Kidney capillary endothelial cell (primary cell): ENCODE data around the gene CPPED1.

ENCODE experiments used
- DNase-seq: peaks from one replicate; pipeline ENCODE4 v3.0.0-alpha.2; 2018; ENCODE audit warnings: low spot score

CPPED1 gene

DNA sequence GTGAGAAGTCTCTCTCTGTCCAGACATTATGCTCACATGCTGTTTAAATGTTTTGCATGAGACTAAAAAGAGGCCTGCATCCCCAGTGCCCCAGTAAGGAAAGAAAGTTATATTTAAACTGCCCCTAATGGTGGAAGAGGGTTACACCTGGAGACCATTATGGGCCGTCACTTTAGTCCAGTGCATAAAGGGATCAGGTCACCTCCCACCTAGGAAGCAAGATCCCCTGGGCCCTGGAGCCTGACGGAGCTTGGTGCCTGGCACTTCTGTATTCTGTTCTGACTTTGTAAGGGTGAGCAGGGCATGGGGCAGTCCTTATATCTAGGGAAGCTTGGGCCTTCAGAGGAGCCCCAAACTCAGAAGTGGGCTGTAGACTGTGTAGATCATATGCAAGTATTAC is 67.9 kb downstream of the CPPED1 start:
- DNase-seq = no peak

DNA sequence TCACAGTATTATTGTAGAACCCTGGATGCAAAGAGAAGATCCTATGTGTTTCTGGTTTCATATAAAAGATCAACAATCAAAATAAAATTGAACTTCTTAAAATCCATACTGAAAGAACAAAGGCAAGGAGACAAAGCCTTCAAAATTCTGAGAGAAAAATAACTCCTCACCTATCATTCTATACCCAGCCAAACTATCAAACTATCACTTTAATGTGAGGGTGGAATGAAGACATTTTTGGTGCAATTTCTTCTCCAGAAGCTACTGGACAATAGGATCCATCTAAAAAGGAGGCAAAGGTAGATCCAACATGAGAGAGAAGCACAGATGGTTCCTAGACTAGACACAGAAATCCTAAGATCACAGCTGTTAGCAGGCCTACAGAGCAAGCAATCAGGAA is 71.1 kb downstream of the CPPED1 start:
- no peak for DNase-seq

DNA sequence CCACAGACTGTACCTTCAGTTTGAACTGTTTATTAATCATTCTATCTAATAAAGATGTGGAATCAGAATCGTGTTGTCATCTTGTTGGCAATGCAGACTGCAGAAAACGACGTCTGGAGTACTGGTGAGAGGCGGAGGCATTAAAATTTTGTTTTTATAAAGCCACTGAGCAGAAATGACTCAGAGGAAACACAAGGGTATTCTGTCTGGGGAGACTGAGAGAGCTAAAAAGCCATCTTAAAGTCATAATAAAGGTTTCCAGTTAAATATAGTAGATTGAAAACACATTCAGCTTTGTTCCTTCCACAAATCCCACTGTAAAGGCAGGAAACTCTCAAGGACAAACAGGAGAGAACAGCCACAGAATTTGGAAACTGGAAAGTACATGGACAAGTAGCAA is 74.2 kb downstream of the CPPED1 start:
- DNase-seq = peak; percentile 29

- no peak for DNase-seq
These were observed 75.2 kb downstream of the CPPED1 start for GRCh38 chr16:12728469-12728868.

- no peak for DNase-seq
These were observed 79.5 kb downstream of the CPPED1 start for GRCh38 chr16:12724226-12724625.

GRCh38 chr16:12723681-12724080 is 80.0 kb downstream of the CPPED1 start:
- DNase-seq = no peak

DNA sequence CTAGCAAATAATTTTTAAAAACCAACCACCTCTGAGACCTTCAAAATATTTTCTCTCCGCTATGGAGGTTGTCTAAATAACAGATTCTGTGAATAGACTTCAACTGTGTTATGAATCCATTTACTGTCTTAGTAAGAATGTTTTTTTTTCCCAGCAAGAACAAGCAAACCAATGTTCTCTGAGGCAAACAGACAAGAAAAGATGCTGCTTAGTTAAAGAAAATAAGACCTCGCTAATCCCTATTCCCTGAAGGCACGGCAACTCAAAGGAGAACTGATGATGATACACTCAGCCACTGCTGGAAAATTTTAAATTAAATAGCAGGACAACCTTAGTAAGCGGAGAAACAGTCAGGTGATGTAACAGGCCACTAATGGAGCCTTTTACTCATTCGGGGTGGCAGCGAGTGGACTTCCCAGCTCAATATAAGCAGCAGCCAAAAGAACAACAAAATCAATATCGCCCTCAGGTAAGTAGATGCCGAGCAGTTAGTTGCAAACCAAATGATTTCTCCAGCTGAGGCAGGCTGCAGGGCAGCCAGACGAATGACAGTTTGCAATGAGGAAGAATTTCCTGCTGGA is 81.8 kb downstream of the CPPED1 start:
- no peak for DNase-seq

DNA sequence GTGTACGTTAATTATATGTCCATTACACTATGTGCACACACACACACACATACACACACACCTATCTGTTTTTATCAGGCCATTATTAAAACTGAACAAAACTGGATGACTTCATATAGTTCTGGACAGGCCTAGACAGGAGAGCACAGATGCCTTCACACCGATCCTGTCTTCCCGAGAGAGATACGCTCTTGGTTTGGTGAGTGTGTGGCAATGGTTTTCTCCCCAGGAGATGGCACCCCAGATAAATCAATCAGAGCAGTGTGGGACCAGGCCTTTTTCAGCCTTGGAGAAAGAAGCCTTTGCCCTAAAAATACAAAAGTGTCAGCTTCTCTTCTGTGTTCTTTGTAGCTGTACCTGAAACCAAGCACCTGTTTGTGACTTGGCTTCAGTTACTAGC is 83.7 kb downstream of the CPPED1 start:
- DNase-seq = no peak

DNA sequence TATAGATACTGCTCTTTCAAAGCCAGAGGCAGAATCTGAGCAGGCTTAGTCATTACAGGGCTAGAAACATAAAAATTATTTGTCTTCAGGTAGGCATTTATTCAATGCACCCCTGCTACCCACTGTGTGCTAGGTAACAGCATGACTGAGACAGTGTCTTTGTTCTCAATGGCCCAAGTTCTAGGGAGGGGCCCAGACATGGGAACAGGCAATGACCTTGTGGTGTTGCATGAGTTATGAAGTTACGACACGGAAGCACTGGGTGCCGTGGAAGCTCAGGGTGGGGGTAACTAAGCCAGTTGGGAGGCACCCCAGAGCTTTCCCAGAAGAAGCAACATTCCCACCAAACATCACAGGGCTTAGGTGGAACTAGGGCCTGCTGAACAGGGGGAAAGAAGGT is 87.0 kb downstream of the CPPED1 start:
- DNase-seq = no peak

DNA sequence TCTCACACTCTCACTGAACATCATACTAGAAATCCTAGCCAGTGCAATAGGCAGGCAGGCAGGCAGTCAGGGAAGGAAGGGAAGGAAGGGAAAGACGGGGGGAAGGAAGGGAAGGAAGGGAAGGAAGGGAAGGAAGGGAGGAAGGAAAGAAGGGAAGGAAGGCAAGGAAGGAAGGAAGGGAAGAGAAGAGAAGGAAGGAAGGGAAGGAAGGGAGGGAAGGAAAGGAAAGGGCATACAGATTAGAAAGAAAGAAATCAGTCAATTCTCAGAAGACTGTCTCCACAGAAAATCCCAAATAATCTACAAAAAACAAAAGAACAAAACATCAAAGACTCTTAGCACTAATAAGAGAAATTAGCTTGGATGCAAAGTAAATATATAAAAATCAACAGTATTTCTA is 93.9 kb downstream of the CPPED1 start:
- DNase-seq = no peak

DNA sequence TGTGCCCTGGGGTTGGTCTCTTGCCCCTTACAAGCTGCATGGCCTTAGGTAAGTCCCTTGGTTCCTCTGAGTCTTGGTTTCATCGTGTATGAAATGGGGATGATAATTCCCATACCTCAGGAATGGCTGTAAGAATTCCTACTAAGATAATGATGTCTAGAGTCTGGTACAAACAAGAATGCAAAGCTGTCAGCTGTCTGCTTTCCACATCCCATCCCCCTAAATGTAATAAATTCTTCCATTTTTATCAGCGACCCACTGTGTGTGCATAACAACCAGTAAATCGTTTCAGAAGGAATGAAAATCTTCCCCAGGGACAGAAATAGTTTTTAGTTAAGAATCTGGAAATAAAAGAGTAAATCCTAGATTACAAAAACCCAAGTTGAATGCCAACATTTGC is 95.4 kb downstream of the CPPED1 start:
- no peak for DNase-seq

DNA sequence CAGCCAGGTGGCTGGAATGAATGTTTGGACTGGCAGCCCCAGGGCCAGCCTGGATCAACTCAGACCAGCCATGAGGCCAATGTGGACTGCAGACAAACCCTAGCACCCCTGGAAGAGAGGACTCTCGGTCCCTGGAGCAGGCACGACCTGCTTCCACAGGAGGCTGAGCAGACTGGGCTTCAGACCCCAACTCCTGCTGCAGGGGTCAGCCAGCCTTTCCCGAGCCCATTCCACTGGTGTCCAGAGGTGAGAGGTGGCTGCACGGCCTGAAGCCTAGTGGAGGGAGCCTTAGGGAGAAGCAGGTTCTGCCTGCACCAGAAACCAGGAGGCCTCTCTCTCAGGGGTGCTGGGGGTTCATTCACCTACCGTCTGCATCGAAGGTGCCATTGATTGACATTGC is 97.1 kb downstream of the CPPED1 start:
- DNase-seq = no peak

DNA sequence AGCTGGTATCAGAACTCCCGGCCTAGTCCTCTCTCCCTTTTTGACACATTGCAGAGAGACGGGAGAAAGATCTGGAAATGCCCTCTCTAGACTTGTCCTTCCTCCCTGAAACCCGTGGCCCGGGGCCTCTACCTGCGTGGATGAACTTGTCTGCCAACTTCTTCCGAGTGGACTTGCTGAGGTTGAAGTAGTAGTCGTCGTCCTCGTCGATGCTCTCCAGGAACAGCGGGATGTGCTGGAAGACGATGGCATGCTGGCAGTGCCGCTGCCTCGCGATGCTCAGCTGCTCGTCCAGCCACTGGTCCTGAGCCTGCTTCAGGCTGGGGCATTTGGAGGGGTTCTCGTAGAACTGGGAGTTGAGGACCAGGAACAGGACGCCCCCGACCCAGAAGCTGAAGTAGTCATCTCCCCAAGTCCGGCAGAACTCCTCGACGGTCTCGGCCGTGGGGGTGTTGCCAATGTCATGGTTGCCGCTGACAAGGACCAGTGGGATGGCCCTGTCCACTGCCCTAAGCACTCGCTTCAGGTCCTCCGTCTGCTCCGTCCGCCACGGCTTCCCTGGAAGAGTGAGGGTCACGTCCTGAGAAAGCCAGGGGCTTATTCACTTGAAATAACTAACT is 99.1 kb downstream of the CPPED1 start:
- DNase-seq = no peak

DNA sequence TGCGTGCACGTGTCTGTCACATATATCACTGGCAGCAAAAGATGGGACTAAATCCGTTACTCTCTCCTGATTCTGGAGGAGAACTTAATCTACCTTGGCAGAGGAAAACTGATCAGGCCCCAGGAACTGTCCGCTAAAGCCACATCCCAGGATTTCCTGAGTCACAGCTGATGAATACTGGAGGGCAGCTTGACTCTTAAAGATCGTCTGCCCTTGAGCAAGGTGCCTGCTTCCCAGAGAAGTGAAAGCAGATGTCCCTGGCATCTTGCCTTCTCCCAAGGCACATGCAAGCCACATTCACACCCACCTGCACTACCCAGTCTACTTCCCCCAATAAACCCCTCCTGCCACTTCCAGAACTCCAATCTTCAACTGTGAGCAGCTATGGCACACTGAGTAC is 99.8 kb downstream of the CPPED1 start:
- no peak for DNase-seq

DNA sequence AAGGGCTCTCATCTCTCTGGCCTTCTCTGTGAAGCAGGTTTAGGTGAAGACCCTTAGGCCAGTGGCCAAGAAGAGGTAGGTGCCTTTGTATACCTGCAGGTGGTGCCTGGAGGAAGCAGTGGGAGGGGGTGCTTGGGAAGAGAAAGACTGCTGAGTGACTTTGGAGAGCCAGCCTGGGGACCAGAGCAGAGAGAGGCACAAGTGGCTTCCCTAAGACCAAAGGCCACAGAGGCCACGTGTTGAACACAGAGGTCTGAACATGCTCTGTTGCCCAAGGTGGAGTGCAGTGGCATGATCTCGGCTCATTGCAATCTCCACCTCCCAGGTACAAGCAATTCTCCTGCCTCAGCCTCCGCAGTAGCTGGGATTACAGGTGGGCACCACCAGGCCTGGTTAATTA is 103.5 kb downstream of the CPPED1 start:
- no peak for DNase-seq

GRCh38 chr16:12699161-12699560 is 104.5 kb downstream of the CPPED1 start:
- no peak for DNase-seq

DNA sequence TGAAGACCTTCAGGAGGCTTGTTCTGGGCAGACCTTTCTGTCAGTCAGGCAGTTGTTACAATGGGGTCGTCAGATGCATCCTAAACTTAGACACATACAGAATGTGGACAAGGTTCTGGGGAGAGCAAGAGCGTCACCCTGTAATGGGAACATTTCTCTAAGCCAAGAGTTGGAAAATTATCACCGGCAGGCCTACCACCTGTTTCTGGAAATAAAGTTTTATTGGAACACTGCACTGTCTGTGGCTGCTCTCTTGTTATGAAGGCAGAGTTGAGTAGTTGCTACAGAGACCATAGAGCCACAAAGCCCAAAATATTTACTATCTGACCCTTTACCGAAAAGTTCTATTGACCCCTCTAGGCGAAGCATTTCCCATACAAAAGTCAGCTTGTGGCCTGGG is 106.2 kb downstream of the CPPED1 start:
- no peak for DNase-seq

- DNase-seq = no peak
These were observed 108.2 kb downstream of the CPPED1 start for GRCh38 chr16:12695454-12695853.

DNA sequence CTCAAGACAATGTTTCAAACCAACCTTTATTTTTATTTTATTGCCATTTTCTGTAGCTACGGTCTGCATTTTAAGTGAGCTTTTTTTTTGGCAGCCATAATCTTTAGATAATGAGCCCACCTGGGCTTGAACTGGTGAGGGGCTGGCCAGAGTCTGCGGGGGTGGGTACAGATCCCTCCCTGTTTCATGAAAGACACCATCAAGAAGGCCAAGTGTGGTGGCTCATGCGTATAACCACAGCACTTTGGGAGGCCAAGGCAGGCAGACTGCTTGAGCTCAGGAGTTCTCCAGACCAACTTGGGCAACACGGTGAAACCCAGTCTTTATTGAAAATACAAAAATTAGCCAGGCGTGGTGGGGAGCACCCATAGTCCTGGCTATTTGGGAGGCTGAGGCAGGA is 113.7 kb downstream of the CPPED1 start:
- DNase-seq = no peak

DNA sequence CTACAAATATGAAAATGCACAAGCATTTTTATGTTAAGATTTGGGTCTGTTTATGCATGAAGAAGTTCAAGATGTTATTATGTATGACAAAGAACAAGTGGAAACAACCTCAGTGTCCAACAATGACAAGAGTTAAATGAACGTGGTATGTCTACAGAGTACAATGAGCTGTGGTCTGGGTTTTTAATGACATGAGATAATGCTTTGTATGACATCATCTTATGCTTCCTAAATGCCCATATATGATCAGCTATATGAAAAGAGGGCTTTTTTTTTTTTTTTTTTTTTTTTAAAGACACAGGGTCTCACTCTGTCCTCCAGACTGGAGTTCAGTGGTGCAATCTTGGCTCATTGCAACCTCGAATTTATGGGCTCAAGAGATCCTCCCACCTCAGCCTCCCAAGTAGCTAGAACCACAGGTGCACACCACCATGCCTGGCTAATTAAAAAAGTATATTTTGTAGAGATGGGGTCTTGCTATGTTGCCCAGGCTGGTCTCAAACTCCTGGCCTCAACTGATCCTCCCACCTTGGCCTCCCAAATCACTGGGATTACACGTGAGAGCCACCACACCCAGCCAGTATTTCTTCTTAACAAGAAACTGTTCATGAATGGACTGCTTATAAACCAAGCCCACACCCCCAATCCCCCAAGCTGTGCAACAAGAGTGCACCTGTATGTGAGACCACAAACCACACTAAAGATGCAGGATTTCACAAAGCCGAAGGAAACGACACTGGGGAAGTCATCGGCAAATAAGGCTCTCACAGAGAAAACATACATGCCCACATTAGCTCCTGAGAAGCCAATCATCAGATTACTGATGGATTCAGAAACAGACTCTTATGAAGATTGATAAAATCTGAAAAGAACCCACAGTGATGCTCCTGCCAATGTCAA is 114.5 kb downstream of the CPPED1 start:
- DNase-seq = no peak

DNA sequence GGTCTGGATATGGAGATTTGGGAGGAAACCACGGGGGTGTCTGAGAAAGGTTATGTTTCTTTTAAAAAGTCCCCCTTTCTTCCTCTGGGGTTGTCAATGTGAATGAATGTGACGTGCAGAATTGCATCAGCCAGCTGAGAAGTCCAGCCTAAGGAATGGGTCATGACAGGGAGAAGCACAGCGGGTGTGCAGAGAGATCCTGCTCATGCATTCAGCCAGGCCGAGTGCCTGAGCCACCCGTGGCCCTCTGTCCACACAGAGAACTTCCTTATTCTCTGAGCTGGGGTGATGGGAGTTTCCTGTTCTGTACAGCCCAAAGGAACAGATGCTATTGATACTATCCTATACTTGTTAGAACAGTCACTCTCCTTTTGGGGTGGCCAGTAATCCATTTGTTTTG is 117.9 kb downstream of the CPPED1 start:
- no peak for DNase-seq

DNA sequence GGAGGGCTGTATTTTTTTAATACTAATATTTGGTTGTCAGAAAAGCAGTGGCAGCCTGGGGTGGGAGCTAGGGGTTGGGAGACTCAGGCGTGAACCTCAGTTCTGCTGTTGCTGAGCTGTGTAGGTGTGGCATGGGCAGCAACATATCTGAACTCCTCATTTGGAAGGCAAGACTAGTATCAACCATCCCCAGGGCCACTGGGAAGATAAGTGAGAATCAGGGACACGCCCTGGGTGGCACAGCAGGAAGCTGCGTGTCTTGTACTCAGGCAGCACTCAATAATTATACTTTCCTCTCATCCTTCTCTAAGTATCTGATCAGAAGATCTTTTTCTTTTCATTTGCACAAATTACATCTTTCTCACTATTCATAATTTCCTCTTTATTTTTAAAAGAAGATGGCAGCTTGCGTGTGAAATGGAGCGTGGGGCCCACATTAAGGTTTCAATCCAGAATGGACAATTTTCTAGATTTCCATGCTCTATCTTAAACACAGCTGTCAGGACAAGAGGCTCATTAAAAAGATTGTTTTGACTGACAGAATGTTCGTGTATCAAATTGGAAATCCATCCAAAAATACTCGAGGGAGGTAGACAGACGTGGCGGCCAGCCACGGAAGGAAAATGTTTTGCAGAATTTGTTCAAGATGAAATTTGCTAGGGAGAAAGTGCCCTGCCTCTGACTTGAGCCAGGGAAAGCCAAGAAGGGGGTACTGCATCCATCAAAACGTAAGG is 121.1 kb downstream of the CPPED1 start:
- DNase-seq = no peak

GRCh38 chr16:12681653-12682052 is 122.0 kb downstream of the CPPED1 start:
- DNase-seq = no peak
